ENCODE data around the gene ELMO3.

The ELMO3 gene

DNA sequence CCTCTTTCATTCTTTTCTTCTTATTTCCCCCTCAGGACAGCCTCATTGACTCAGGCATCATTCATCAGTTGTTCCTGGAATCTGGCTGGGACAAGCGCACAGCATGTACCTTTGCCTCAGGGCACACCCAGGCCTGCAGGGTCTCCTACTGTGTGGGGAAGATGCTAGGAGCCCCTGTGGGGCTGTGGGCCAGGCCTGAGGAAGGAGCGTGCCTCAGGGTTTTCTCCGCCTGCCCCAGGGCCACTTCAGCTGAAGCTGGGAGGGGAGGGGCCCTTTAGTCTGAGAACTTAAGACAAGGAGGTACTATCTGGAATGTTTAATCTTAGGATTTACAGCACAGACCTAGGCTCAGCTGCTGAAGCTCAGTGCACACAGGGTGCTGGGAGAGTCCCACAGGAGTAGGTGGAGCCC lies 7.9 kb downstream of the ELMO3 start:
- Histone ChIP-seq H3K4me2 (no peak overlapping the region), H4K20me1 (ENCODE audit: insufficient read depth) (no peaks in the 10 kb centered on the region), H3K9ac (no peak overlapping the region), H2AFZ (ENCODE audit: low read depth) (no peak overlapping the region), H3K79me2 (ENCODE audit: insufficient read depth, low read depth) (no peaks in the 10 kb centered on the region), H3K36me3 (ENCODE audit: insufficient read depth) (no peaks in the 10 kb centered on the region), H3K27me3 (ENCODE audit: insufficient read depth, low read depth) (no peaks in the 10 kb centered on the region), H3K4me1 (ENCODE audit: low read depth, poor library complexity, severe bottlenecking) (no peaks in the 10 kb centered on the region), H3K27ac (no peak overlapping the region), H3K4me3 (IDR thresholded peaks at IDR 0.05; ENCODE audit: insufficient read depth, low read depth, low read length) (no peak overlapping the region)
- TF ChIP-seq, protein P1, sequence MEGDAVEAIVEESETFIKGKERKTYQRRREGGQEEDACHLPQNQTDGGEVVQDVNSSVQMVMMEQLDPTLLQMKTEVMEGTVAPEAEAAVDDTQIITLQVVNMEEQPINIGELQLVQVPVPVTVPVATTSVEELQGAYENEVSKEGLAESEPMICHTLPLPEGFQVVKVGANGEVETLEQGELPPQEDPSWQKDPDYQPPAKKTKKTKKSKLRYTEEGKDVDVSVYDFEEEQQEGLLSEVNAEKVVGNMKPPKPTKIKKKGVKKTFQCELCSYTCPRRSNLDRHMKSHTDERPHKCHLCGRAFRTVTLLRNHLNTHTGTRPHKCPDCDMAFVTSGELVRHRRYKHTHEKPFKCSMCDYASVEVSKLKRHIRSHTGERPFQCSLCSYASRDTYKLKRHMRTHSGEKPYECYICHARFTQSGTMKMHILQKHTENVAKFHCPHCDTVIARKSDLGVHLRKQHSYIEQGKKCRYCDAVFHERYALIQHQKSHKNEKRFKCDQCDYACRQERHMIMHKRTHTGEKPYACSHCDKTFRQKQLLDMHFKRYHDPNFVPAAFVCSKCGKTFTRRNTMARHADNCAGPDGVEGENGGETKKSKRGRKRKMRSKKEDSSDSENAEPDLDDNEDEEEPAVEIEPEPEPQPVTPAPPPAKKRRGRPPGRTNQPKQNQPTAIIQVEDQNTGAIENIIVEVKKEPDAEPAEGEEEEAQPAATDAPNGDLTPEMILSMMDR (conservative IDR thresholded peaks at IDR 0.05; ENCODE audit: low read depth, low read length): no peak

DNA sequence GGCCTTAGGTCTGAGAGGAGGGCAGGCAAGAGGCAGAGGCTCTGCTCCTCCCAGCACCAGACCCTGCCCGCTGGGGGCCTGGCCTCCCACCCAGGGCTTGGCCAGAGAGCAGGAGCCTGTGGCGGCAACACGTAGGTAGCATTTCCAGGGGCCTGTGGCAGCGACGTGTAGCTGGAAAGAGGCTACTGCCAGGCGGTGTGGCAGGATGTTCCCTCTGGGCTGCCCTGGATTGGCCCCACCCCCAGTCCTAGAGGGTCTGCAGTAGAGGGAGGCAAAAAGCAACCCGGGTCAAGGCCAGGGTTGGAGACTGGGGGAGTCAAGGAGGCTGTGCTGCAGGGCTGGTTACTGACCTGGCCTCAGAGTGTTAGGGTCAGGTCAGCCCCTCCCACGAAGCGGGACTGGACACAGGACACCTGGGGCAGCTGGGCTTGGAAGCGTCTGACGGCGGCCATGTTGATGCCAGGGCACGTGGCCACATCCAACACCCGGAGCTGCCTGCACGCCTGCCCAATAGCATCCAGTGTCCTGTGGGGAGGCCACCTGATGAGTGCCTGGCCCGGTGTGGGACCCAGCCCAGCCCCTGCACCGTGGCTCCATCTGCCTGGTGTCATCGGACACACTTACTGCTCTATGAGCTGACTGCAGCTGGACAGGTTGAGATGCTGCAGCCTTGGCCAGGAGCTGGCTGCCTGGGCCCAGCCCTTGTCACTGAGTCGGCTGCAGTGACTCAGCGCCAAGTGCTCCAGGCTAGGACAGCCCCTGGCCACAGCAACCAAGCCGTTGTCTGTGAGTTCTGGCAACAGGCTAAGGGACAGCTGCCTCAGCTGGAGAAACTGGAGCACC lies 8.5 kb downstream of the ELMO3 start:
- H3K9ac ChIP-seq: no peak overlapping the region
- no peak overlapping the region for H3K27ac ChIP-seq

DNA sequence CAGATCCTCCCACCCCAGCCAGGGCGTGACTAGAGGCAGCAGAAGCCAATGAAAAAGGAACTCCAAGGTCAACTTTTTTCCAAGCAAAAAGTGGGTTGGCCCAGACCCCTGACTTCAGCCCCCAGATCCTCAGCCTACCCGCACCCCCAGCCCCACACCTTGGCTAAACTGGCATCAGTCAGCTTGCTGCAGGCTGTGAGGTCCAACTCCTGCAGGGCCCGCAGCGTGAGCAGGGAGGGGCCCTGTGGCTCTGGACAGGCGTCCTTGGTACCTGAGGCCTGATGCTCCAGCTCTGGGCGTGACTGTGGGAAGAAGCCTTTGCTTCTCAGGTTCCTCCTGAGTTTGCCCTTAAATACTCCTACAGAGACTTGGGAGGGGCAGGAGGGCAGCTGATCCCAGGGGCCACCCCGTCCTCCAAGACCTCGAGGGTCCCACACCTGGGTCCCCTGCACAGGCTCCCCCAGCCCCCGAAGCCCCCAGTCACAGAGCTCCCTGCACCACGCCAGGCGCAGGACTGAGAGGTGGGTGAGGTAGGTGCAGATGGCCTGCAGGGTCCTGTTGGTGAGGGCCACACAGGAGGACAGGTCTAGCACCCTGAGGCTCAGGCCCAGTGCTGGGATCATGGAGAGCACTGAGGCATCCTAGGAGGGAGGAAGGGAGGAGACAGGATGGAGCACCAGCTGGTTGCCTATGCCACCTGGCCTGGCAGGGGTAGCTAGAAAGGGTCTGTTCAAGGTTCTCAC lies 9.4 kb downstream of the ELMO3 start:
- H3K9ac ChIP-seq: no peak overlapping the region
- no peaks in the 10 kb centered on the region for H3K4me1 ChIP-seq (ENCODE audit: low read depth, poor library complexity, severe bottlenecking)
- H3K27me3 ChIP-seq (ENCODE audit: insufficient read depth, low read depth): no peaks in the 10 kb centered on the region
- no peaks in the 10 kb centered on the region for H3K79me2 ChIP-seq (ENCODE audit: insufficient read depth, low read depth)
- H4K20me1 ChIP-seq (ENCODE audit: insufficient read depth): no peaks in the 10 kb centered on the region
- H3K27ac ChIP-seq: no peak overlapping the region
- H3K36me3 ChIP-seq (ENCODE audit: insufficient read depth): no peaks in the 10 kb centered on the region
- H3K4me2 ChIP-seq: no peak overlapping the region
- H3K4me3 ChIP-seq (IDR thresholded peaks at IDR 0.05; ENCODE audit: insufficient read depth, low read depth, low read length): no peak overlapping the region
- H2AFZ ChIP-seq (ENCODE audit: low read depth): no peak overlapping the region
- TF ChIP-seq, protein P1 (conservative IDR thresholded peaks at IDR 0.05; ENCODE audit: low read depth, low read length): no peak

More for the DNA sequence above, 8.5 kb downstream of the ELMO3 start:
- Histone ChIP-seq H2AFZ (ENCODE audit: low read depth) (no peak overlapping the region), H3K4me1 (ENCODE audit: low read depth, poor library complexity, severe bottlenecking) (no peaks in the 10 kb centered on the region), H3K79me2 (ENCODE audit: insufficient read depth, low read depth) (no peaks in the 10 kb centered on the region), H4K20me1 (ENCODE audit: insufficient read depth) (no peaks in the 10 kb centered on the region), H3K36me3 (ENCODE audit: insufficient read depth) (no peaks in the 10 kb centered on the region), H3K4me3 (IDR thresholded peaks at IDR 0.05; ENCODE audit: insufficient read depth, low read depth, low read length) (no peak overlapping the region), H3K4me2 (no peak overlapping the region), H3K27me3 (ENCODE audit: insufficient read depth, low read depth) (no peaks in the 10 kb centered on the region)
- TF ChIP-seq, protein P1 (conservative IDR thresholded peaks at IDR 0.05; ENCODE audit: low read depth, low read length): no peak

DNA sequence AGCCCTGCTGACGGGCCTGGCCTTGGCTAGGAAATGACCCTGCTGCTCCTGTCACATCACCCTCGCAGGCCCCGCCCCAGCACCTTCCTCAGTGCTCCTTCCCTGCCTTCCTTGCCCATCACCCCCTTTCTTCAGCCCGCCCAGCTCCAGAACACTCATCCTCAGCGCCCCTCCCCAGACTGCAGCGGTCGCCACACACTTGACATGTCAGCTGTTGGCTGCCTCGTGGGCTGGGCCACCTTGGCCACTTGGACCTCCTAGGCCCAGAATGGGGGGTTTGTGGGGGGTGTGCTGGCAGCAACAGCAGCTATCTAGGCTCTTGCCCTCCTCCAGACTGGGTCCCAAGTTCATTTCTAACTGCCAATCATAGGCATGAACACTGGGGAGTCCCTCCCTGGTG lies 10.6 kb downstream of the ELMO3 start:
- Histone ChIP-seq H3K9ac (no peak overlapping the region), H3K79me2 (ENCODE audit: insufficient read depth, low read depth) (no peaks in the 10 kb centered on the region), H3K27ac (no peak overlapping the region), H3K27me3 (ENCODE audit: insufficient read depth, low read depth) (no peaks in the 10 kb centered on the region), H4K20me1 (ENCODE audit: insufficient read depth) (no peaks in the 10 kb centered on the region), H3K36me3 (ENCODE audit: insufficient read depth) (no peaks in the 10 kb centered on the region), H3K4me1 (ENCODE audit: low read depth, poor library complexity, severe bottlenecking) (no peaks in the 10 kb centered on the region), H3K4me3 (IDR thresholded peaks at IDR 0.05; ENCODE audit: insufficient read depth, low read depth, low read length) (no peak overlapping the region), H3K4me2 (no peak overlapping the region), H2AFZ (ENCODE audit: low read depth) (no peak overlapping the region)
- TF ChIP-seq, protein P1 (conservative IDR thresholded peaks at IDR 0.05; ENCODE audit: low read depth, low read length): no peak
